Testis (tissue), 3 donors: ENCODE results near the gene PDCD2. TPM values are rescaled to one million over a fixed set of nuclear protein-coding genes. Genes with fewer than 3 reads are reported as not detected.

ENCODE experiments used
- DNase-seq: peaks from one replicate; pipeline ENCODE4 v3.0.0-alpha.2; 2019
- H3K27ac ChIP-seq, 2 donors: fragments of 200-600 bp; sonication (generic); one replicate each; pipeline ENCODE4 v1.5.1; 2019
- H3K27me3 ChIP-seq: fragments of 200-600 bp; sonication (generic); one replicate; pipeline ENCODE4 v1.5.1; 2019
- H3K36me3 ChIP-seq: fragments of 200-600 bp; sonication (generic); one replicate; pipeline ENCODE4 v1.5.1; 2017; ENCODE audit warnings: low read depth; ENCODE audit errors: missing control alignments
- H3K4me1 ChIP-seq: fragments of 200-600 bp; sonication (generic); one replicate; pipeline ENCODE4 v1.5.1; 2019
- H3K4me3 ChIP-seq, 2 donors: fragments of 200-600 bp; sonication (generic); one replicate each; pipeline ENCODE4 v1.5.1; 2017 to 2019
- H3K9me3 ChIP-seq: fragments of 200-600 bp; sonication (generic); one replicate; pipeline ENCODE4 v1.5.1; 2017
- POLR2A ChIP-seq: fragments of 450-650 bp; IDR thresholded peaks from one replicate; pipeline ENCODE4 v1.6.1; 2017; ENCODE audit warnings: antibody characterized with exemption, mild to moderate bottlenecking, moderate library complexity
- WGBS, 2 donors: methylation state at CpG; one replicate each; pipeline ENCODE4 v1.1.5; 2018; 5-methylcytosine and 5-hydroxymethylcytosine counted together
- intact Hi-C: fragments of 100-400 bp; cut with DNase I; formaldehyde crosslinking; loops from one replicate; pipeline ENCODE4 v1.15.1; 2023; ENCODE audit warnings: low total_unique reads
- polyA plus RNA-seq: library from polyadenylated mRNA; stranded (reverse); fragments of 350-450 nt; fragmentation: Illumina TruSeq; extraction: RNeasy Lipid Tissue Mini Kit (QIAGEN cat#74804); gene quantifications from one replicate; pipeline ENCODE4 v1.2.3, GENCODE V29; 2014; ENCODE audit warnings: low read depth, low replicate concordance; ENCODE audit not compliant: insufficient read depth
- total RNA-seq, 2 donors: library from RNA; depleted of rRNA; stranded (reverse); fragments of >200 nt; gene quantifications; one replicate each; pipeline ENCODE4 v1.2.3, GENCODE V29; 2016
- TF ChIP-seq, protein P1 (sequence below), 3 experiments: fragments of 450-650 bp in 2 of 3; fragments of 200-600 bp in 1 of 3; sonication (generic) in 1 of 3; IDR thresholded peaks; one replicate each; pipeline ENCODE4 v1.5.1; 2016 to 2019; ENCODE audit warnings: antibody characterized with exemption in 3 of 3, mild to moderate bottlenecking in 2 of 3, moderate library complexity in 1 of 3

The PDCD2 gene
- total and polyA plus RNA-seq, 3 donors from 2014 or later = 41.9 to 60.6 (median 56.4) TPM

DNA sequence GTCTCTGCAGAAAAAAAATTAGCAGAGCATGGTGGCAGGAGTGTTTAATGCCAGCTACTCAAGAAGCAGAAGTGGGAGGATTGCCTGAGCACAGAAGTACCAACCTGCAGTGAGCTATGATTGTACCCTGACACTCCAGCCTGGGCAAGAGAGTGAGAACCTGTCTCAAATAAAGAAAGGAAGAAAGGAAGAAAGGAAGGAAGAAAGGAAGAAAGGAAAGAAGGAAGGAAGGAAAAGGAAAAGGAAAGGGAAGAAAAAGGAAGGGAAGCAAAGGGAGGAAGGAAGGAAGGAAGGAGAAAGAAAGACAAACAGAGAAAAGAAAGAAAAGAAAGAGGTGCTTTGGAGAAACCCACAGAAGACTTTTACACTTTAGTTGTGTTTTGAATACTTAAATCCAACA, 12.8 kb upstream of the PDCD2 start:
- Histone ChIP-seq H3K36me3 (no peaks in the 10 kb centered on the region), H3K4me1 (no peaks in the 10 kb centered on the region), H3K27me3 (no peaks in the 10 kb centered on the region), H3K9me3 (no peaks in the 10 kb centered on the region), H3K27ac (no peak overlapping the region), H3K4me3 (no peak overlapping the region)
- no peak for DNase-seq
- TF ChIP-seq POLR2A = no peak
- TF ChIP-seq, protein P1, sequence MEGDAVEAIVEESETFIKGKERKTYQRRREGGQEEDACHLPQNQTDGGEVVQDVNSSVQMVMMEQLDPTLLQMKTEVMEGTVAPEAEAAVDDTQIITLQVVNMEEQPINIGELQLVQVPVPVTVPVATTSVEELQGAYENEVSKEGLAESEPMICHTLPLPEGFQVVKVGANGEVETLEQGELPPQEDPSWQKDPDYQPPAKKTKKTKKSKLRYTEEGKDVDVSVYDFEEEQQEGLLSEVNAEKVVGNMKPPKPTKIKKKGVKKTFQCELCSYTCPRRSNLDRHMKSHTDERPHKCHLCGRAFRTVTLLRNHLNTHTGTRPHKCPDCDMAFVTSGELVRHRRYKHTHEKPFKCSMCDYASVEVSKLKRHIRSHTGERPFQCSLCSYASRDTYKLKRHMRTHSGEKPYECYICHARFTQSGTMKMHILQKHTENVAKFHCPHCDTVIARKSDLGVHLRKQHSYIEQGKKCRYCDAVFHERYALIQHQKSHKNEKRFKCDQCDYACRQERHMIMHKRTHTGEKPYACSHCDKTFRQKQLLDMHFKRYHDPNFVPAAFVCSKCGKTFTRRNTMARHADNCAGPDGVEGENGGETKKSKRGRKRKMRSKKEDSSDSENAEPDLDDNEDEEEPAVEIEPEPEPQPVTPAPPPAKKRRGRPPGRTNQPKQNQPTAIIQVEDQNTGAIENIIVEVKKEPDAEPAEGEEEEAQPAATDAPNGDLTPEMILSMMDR (IDR thresholded peaks at IDR 0.05) = no peak
- intact Hi-C loops = no loop called here

DNA sequence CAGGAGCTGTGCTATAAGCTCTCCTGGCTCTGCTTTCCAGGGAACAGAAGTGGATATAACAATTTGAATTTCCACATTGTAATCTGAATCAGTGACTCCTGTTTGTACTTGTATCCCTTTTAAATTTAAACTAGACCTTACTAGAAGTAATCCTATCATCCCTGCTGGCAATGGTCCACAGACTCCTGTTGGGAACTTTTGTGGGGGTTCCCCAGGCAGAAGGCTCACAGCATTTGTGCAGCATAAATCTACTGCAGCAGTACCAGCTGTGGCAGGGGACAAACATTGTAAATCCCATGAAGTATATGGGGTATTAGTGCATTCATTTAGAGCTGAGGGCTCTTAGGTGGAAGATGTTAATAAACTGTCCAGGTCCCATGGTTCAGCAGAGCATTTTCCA, 12.0 kb upstream of the PDCD2 start:
- no peaks in the 10 kb centered on the region for H3K4me1 ChIP-seq
- no peak overlapping the region for H3K27ac ChIP-seq
- H3K9me3 ChIP-seq = no peaks in the 10 kb centered on the region
- DNase-seq = no peak
- no peaks in the 10 kb centered on the region for H3K36me3 ChIP-seq
- TF ChIP-seq, protein P1 (IDR thresholded peaks at IDR 0.05) = no peak
- TF ChIP-seq POLR2A = no peak
- H3K27me3 ChIP-seq = no peaks in the 10 kb centered on the region
- intact Hi-C loops = no loop called here
- no peak overlapping the region for H3K4me3 ChIP-seq

DNA sequence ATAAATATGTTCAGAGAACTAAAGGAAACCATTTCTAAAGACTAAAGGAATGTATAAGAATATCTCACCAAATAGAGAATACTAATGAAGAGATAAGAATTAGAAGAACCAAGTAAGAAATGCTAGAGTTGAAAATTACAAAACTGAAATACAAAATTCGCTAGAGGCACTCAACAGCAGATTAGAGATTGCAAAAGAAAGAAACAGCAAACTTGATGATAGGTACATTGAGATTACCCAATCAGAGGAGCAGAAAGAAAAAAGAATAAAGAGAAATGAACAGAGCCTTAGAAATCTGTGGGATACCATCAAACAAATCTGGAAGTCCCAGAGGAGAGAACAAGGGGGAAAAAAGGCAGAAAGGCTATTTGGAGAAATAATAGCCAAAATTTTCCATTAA, 6.3 kb upstream of the PDCD2 start:
- DNase-seq = no peak
- Histone ChIP-seq H3K4me3 (no peak overlapping the region), H3K27me3 (no peaks in the 10 kb centered on the region), H3K9me3 (no peaks in the 10 kb centered on the region), H3K27ac (no peak overlapping the region), H3K4me1 (no peaks in the 10 kb centered on the region), H3K36me3 (no peaks in the 10 kb centered on the region)
- intact Hi-C loops = no loop called here
- TF ChIP-seq, protein P1 (IDR thresholded peaks at IDR 0.05) = no peak
- no peak for TF ChIP-seq POLR2A
- 84 to 96% methylated on average over 1 of the region's 1 CpG for WGBS, 2 donors

- H3K36me3 ChIP-seq = no peaks in the 10 kb centered on the region
- H3K27me3 ChIP-seq = no peaks in the 10 kb centered on the region
- TF ChIP-seq, protein P1 (IDR thresholded peaks at IDR 0.05) = no peak
- no peak for TF ChIP-seq POLR2A
- peaks cover 4% of the 10 kb centered on the region for H3K4me1 ChIP-seq
- 6% methylated on average over 6 of the region's 6 CpGs for WGBS, 2 donors
- peak overlapping the region; percentile 80 to 85 for H3K4me3 ChIP-seq
- H3K9me3 ChIP-seq = no peaks in the 10 kb centered on the region
- H3K27ac ChIP-seq = peak overlapping the region; percentile 67 to 86
- DNase-seq = no peak
- intact Hi-C loops = no loop called here
Measured at GRCh38 chr6:170584954-170585498, 589 bp upstream of the PDCD2 start.

DNA sequence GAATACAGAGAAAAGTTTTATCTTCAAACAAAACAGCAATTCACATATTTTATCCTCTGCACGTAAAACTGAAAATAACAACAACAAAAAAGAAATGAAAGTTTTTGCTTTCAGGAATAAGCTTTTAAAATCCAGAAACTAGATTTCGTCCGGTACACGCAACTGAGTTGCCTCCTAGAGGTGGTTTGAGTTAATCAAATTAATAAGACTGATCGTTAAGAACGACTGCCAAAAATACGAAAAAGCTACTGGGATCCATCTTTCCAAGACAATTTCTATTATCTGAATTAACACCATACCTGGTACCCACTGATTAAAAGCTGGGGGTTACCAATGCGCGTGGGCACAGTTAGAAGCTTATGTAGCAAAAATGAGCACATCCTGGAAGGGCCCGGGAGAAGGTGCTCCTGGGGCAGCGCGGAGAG, 669 bp downstream of the PDCD2 start:
- H3K9me3 ChIP-seq = no peaks in the 10 kb centered on the region
- H3K4me3 ChIP-seq = peak overlapping the region; percentile 80 to 85
- H3K27me3 ChIP-seq = no peaks in the 10 kb centered on the region
- WGBS, 2 donors = 0 to 1% methylated on average over 12 of the region's 12 CpGs
- H3K27ac ChIP-seq = peak overlapping the region; percentile 67 to 86
- no peak for TF ChIP-seq POLR2A
- TF ChIP-seq, protein P1 (IDR thresholded peaks at IDR 0.05) = no peak
- peaks cover 4% of the 10 kb centered on the region for H3K4me1 ChIP-seq
- intact Hi-C loops = no loop called here
- H3K36me3 ChIP-seq = no peaks in the 10 kb centered on the region
- DNase-seq = no peak
